NCI-H460 (cell line): ENCODE measurements around the gene CAMK1D. TPM values are rescaled to one million over a fixed set of nuclear protein-coding genes. Genes with fewer than 3 reads are reported as not detected.

Source experiments
- DNase-seq: peaks from one replicate; pipeline ENCODE4 v3.0.0-alpha.2; 2016; ENCODE audit warnings: low read depth; ENCODE audit errors: extremely low read depth
- total RNA-seq: library from RNA; depleted of rRNA; stranded (reverse); fragments of >200 nt; shearing (Covaris generic); gene quantifications from 2 replicates; pipeline ENCODE4 v1.2.3, GENCODE V29; 2014

The CAMK1D gene
- total RNA-seq, 1 experiment from 2014 or later, result 0.42 TPM

DNA sequence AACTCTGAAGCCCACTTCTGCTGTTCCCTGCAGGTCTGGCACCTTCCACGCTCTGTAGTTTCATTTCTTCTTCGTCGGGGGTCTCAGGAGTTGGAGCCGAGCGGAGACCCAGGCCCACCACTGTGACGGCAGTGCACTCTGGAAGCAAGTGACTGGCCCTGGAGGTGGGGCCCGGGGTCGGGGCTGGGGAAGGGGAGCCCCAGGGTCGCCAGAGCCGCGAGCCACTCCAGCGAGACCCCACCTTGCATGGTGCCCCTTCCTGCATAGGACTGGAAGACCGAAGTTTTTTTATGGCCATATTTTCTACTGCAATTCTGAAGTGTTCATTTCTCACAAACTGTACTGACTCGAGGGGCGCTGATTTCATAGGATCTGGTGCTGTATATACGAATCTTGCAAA lies 479.4 kb downstream of the CAMK1D start:
- DNase-seq, result no peak

DNA sequence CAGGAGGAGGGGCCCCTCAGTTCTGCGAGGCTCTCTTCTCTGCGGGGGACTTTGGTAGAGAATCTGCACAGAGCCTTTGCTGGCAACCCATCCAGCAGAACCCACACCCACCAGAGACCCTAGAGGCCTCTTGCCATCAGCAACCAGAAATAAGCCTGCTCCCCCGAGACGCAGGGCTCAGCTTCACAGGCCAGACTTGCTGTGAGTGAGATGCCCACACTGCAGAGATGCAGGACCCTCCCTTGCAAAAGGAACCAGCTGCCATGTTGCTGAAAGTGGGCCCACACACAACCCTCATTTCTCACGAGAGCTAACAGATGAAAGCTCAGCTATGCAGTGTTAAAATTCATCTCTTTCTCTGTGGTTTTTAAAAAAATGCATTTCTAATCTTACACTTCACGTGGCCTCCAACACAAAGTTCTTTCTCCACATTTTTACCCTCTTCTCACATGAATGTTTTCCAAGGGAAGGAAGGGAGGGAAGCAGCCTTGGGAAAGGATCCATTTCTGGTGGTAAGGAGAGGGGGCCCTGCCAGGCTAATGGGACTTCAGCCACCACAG lies 480.6 kb downstream of the CAMK1D start:
- no peak for DNase-seq

DNA sequence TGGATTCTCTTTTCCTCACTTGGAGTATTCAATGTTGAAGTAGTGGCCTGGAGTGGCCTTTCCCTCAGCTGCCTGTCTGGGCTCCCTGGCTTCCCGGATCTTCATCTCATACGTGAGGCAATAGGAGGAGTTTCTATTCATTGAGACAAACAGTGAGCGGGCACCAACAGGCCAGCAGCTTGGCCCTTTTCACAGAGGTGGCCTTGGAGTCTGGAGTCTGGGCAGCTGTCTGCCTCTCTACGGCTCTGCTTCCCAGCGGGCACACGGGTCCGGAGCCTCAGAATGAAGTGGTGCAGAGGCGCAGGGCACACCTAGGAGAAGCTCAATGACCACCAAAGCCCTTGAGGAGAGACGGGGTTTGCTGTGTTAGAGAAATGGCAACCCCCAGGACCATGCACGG lies 482.7 kb downstream of the CAMK1D start:
- DNase-seq, result no peak

DNA sequence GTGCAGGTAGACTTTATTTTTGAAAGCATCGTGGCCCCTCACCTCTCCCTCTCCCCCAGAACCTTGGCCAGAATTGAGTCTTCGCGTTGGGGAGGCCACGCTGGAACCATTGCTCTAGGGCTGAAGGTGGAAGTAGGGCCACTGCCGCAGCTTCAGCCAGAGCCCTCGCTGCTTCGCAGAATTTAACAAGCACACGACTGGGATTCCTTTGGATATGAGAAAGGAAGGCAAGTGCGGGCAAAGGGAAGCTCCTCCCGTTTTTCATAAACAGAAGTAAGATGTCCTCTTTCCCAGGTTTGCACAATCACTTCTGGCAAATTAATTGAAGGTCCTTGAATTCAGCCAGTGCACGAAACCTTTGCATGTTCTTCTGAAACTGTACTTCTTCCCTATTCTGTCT lies 484.1 kb downstream of the CAMK1D start:
- DNase-seq, result no peak

DNA sequence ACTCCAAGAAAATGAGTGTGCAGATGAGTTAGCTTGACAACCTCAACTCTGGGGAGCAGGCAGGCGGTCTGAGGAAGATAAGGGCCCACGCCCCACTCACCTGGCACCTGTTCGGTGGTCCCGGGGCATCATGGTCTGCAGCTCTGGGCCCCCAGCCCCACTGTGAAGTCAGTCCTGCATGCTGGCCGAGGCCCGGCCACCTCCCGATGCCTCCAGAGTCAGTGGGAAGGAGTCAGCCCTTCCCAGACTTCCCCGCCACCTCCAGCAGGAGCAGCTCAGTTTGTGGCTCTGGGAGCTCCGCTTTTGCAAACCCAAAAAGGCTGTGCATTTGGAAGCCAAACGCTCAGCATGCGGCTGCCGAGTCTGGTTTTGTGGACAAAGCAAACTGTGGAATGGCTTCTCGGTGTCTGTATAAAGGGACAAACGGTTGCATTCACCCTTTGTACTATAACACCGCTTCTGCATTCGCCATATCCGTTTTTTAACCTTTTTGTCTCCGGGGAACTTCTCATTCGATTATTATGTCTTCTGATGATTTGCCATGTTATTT lies 484.8 kb downstream of the CAMK1D start:
- no peak for DNase-seq

DNA sequence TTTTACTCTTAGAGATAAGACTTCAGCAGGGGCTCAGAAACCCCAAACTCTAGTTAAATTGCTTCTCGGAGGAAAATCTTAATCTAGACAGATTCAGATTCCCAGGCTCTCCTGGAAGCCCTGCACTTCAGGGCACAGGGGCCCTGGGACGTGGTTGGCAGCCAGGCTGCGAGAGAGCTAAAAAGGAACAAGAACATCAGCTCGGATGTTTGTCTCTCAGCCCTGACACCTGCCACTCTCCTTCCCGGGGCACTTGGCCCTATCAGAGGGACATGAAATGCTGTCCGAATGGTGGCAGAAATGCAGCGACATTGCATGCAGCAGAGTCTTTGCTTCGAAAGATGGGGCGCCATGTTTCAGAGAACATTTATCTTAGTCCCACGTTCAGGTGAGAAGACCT lies 485.4 kb downstream of the CAMK1D start:
- no peak for DNase-seq

DNA sequence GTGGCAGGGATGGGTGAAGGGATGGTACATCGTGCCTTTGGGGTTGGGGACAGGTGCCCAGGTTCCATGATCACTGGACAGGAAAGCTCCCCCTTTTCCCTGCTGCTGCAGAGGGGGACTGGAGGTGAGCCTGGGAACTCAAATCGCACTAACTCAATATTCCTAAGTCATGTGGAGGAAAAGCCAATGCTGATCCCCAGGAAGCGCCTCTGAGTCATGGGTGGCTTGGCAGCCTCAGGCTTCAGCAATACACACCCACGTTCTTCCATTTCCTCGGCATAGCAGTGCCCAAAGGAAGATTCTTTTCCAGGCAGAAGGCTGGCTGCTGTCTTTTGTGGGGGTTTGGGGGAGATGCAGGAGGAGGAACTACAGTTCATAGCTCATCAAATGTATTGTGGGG lies 486.4 kb downstream of the CAMK1D start:
- DNase-seq, result no peak

DNA sequence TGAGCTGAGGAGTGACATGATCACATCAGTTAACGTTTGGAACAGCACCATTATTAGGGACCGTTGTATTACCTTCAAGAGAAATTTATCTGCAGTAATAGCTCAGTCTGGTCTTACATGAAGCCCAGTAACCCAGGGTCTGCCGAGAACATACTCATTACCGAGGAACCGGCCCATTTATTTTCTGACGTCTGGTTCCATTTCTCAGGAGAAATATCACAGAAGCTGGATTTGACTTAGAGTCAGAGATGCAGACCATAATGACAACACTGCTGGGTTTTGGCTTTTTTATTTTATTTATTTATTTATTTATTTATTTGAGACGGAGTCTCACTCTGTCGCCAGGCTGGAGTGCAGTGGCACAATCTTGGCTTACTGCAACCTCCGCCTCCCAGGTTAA lies 489.0 kb downstream of the CAMK1D start:
- DNase-seq, result no peak

DNA sequence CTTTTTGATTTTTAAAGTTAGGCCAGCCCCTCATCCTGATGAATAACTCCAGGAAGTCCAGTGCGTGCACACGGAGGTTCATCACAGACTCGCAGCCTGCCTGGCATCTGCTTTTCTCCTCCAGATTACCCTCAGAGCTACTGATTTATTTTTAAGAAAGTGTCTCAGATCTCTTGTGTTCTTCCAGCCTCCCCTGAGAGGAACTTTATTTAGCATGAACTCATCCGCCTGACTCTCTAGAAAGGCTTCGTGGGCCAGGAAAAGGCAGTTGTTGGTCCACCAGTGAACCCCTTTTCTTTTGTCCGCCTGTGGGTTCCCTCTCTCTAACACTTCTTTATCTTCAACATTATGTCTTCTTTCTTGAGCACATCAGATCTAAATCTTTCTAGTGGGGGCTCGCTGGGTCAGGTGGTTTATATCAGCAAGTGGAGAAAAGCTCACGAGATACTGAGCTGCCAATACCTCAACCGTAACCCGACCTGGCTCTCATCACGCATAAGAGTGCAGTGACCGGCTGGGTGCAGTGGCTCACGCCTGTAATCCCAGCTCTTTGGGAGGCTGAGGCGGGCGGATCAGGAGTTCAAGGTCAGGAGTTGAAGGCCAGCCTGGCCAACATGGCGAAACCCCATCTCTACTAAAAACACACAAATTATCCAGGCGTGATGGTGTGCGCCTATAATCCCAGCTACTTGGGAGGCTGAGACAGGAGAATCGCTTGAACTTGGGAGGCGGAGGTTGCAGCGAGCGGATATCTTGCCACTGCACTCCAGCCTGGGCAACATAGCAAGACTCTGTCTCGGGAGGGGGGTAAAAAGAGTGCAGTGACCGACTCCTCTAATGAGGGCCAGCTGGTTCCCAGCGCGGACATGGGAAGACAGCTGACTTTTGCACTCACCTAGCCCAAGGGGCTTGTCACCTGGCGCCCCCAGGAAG lies 489.9 kb downstream of the CAMK1D start:
- no peak for DNase-seq

DNA sequence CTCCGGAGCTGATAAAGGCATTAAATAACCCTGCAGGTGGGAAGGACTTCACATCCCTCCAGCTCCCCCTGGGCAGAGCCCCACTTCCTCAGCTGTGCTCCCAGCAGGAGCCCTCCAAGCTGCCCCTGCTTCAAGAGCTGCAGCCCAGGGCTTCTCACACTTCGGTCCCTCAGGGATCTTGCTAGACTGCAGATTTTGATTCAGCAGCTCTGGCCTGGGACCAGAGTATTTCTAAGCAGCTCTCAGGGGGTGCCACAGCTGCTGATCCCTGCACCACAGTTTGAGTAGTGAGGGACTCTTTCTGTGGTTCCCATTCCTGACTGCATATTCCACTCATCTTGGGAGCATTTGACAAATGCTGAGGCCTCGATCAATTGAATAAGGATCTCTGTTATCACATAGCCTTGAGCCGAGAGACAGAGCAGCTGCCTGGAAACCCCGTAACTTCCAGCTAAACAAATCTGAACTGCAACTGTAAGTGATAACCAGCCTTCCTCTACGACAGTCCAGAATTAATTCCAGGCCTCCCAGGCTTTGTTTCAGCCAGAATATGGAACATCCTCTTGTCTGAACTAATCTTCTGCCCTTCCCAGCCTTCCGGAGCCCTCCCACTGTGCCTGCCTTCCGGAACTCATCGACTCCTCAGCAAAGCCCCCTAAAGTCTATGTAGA lies 490.7 kb downstream of the CAMK1D start:
- no peak for DNase-seq

DNA sequence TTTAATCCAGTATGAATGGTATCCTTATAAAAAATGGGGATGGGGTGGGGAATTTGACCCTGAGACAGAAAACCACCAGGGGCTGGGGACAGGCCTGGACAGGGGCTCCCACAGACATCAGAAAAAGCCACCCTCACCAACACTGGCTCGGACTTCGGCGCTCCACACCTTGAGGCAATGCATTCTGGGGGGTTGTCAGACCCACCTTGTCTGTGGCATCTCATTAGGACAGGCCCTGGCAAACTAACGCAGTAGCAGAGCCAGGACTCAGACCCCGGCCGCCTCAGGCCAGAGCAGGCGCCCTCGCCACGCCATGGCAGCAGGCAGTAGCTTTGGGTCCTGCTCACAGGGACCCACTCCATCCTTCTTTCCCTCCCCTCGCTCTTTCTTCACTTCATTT lies 492.1 kb downstream of the CAMK1D start:
- no peak for DNase-seq

DNA sequence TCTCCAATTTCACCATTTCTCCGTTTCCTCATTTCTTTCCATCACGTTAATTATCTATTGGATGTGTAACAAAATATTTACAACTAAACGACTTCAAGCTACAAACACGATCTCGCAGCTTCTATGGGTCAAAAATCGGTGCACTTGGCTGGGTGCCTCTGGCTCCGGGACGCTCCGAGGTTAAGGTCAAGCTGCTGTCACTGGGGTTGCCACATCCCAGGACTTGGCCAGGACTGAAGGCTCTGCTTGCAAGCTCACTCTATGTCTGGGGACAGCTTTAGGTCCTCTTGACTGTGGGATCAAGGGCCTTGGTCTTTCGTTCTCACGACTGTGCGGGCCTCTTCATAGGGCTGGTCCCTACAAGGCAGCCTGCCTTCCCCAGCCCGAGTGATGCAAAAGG lies 492.5 kb downstream of the CAMK1D start:
- no peak for DNase-seq

DNA sequence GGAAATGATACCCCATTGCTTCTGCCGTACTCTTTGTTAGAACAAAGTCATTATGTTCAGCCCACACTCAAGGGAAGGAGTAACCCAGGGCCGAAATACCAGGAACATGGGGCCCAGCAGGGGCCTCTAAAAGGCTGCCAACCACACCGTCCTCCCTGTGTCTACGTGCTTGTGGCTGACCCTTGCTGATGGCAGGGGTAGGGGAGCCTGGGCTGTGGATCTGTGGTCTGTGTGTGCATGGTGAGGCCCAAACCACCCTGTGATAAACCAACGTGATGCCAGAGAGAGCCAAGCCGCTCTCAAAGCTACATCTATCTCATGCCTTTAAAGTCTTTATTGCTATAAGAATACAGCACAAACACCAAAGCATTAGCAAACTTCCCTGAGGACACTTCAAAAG lies 493.0 kb downstream of the CAMK1D start:
- DNase-seq, result no peak

DNA sequence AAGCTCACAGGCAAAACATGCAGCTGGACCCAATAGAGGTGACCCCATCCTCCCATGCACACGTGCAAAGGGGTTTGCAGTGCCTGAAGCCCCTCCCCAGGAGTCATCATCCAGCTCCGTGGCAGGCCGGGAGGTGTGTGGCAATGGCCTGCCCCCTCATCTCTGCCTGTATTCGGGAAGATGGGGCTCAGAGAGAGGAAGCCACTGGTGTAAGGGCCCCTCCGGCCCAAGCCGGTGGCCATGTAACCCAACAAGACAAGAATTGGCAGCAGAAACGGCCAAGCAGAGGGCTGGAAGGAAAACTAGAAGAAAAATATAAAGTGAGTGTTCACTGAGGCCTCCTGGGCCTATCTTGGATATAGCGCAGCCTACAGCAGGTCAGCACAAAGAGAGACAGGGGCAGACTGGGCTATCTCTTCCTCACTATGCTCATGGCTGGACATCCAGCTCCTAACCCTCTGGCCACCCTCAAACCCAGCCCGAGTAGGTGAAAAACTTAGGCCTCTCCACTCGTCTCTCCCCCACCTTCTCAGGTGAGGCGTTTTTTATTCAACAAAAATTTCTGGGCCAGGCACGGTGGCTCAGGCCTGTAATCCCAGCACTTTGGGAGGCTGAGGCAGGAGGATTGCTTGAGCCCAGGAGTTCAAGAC lies 494.1 kb downstream of the CAMK1D start:
- no peak for DNase-seq

DNA sequence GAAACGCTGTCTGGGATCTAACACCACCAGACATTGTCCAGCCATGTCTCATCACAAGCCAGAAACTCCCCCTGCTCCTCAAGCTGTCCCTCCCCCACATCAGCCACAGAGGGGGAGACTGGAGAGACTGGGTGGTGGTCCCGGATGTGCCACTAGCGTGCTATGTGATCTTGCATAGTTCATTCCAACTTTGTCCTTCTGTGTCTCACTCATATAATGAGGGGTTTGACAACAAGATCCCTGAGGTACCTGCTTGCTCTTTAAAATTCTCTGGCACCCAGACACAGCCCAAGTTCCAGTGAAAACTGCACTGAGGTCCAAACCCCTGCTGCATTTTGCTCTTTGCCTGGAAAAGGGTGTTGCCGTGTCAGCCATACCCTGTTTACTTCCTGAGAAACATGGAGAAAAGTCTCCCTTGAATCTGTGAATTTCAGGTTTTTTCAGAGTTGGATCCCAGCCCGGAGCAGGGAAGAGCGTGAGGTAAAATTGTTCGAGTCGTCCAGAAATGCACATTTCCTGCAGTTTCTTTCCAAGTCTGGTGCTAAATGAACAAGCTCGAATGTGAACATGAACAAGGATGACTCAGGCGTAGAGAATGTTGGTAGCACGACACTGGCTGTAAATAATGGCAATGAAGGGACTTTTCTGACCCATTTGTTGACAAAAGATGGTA lies 495.6 kb downstream of the CAMK1D start:
- DNase-seq, result peak; percentile 4

DNA sequence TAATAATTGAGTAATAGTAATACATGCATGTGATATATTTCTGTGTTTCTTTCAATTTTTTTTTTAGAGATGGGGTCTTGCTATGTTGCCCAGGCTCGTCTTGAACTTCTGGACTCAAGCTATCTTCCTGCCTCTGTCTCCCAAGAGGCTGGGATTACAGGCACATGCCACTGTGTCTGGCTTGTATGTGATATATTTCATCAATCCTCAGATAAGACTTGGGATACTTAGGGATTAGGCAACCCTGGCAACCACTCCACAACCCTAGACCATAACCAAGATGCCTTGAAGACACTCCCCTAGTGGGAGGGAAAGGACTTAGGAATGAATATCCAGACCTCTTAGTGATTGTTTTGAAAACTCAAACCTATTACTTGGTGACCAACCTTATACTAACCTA lies 497.4 kb downstream of the CAMK1D start:
- no peak for DNase-seq

DNA sequence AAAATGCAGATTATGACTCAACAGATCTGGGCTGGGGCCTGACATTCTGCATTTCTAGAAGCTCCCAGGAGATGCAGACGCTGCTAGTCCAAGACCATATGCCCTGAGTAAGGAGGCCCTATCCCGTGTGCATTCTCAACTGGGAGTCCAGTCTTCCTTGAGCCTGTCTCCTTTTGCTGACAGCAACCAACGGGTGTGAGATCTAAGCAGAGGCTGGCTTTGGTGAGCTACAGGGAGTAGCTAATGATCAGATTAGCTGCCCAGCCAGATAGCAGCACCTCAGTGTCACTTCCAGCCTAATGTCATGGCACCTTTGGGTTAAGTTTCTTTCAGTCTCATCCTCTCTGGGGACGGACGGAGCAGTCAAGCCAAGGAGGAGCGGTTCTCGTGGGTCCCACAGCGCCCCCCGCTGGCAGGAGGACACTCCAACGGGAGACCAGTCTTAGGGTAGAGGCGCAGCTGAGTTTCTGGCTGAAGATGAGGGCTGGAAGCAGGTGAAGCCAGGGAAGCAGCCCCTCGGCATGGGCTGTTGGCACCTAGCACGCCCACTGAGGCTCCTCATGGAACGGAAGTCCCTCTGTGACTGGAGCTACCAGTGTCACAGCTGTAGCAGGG lies 498.1 kb downstream of the CAMK1D start:
- no peak for DNase-seq

DNA sequence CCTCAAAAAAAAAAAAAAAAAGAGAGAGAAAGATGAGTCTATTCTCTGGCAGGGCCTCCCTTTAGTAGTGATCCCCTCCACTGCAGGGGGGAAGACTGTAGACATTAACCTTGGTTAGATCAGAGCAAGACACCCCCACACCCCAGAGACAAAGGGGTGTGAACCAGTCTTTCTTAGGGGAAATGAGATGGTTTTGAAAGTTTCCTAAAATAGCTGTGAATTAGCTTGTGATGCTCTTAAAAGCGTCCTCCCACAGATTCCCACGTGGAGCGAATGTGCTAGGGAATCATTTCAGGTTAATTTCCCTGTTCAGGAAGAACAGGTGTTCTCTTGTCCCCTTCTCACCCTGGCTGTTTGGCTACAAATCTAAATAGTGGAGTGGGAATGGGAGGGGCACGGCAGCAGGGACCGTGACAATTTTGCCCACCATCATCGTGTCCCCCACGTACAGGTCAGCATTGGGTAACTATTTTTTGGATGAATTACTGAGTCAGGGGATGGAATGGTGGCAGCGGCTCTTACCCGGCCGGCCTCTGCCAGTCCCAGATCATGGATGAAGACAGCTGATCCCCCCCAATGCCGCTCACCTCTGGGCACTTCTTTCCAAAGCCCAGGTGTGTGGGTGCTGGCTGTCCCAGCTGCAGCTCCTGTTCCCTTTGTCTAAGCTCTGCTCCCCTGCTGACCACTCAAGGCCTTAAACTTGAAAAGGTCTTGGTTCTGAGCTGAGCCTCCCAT lies 499.3 kb downstream of the CAMK1D start:
- DNase-seq, result no peak
